ENCODE data around the gene PGGHG.
A peak's percentile ranks its signal among the peaks of the same experiment; 100 is the strongest.
"Not testable (repeated sequence)": the region's sequence is repeated elsewhere in the genome, so short reads cannot be mapped to it uniquely, and the experiment has no call there.

Gene PGGHG

DNA sequence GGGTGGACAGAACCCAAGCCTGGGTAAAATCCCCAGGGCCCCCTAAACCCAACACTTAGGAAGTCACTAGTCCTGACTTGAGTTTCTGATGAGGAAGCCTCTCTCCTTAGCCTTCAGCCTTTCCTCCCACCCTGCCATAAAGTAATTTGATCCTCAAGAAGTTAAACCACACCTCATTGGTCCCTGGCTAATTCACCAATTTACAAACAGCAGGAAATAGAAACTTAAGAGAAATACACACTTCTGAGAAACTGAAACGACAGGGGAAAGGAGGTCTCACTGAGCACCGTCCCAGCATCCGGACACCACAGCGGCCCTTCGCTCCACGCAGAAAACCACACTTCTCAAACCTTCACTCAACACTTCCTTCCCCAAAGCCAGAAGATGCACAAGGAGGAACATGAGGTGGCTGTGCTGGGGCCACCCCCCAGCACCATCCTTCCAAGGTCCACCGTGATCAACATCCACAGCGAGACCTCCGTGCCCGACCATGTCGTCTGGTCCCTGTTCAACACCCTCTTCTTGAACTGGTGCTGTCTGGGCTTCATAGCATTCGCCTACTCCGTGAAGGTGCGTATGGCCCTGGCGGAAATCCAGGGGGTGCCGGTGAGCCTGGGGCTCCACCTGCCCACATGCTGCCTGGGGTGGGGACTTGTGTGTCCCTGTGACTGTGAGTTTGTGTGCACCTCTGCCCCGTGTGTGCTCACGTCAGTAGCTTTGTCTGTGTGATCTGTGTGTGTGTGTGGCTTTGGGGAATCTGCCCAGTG, 25.0 kb downstream of the PGGHG start, which contains the start of gene IFITM1:
Gene IFITM1 (plus strand): TSS at position 254 of the 767 bp plus-strand sequence. CDS start 131 bp downstream, at position 385.
- DNase-seq: peak; percentile 53

- DNase-seq: not testable (repeated sequence)
Measured at GRCh38 chr11:314554-314875, 25.6 kb downstream of the PGGHG start.

- no peak for DNase-seq
Measured at GRCh38 chr11:315051-315481, 26.1 kb downstream of the PGGHG start.

DNA sequence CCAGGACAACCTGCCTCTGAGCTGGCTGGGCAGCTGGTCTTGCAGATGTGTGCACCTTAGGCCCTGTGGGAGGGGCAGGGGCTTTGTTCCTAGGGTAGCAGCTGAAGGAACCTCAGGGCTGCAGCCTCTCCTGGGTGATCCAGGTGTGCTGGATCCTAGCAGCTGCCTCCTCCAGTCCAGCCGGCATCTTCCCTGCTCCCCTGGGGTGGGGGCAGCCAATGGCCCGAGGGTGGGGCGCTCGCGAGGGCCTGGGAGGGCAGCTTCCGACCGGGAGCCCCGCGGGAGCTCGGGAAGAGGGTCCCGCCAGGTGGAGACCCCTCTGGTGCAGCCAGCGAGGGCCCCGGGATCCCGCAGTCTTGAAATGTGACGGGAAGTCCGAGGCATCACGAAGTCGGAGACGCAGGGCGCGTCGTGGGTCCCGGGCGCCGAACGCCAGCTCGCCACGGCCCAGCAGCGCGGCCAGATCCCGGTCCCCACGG, 26.6 kb downstream of the PGGHG start:
- no peak for DNase-seq

GRCh38 chr11:316031-316701, 27.2 kb downstream of the PGGHG start:
- no peak for DNase-seq

- no peak for DNase-seq
Measured at GRCh38 chr11:316891-317301, 28.0 kb downstream of the PGGHG start.

- DNase-seq: not testable (repeated sequence)
Measured at GRCh38 chr11:317668-318404, 28.9 kb downstream of the PGGHG start.

DNA sequence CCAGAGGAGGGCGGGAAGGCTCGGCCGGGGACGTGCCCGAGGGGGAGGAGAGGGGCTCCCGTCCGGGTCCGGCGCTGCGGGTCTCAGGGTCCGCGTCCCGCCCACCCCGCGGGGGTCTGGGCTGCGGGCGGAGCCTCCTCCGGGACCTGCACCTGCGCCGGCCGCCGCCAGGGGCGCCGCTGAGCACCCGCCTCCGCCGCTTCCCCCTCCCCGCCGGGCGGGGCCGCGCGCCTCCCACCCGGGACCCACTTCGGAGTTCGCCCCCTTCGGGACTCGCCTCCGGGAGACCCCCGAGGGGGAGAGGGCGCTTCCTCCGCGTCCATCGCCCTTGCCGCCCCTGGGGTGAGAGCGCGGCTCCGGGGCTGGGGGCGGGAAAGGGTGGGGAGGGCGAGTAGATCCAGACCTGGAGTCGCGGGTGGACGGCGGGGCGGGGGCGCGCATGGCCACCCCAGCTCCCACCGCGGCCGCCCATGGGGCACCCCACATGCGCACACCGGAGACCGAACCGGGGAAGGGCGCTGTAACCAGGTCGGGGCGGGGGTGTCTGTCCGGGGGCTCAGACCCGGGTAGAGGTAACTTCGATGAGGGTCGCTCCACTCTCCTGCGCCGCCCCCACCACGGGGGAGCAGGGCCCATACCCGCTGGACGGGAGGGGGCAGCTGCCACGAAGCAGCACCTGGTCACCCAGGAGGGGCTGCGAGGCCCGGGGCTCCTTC, 29.6 kb downstream of the PGGHG start:
- DNase-seq: not testable (repeated sequence)

DNA sequence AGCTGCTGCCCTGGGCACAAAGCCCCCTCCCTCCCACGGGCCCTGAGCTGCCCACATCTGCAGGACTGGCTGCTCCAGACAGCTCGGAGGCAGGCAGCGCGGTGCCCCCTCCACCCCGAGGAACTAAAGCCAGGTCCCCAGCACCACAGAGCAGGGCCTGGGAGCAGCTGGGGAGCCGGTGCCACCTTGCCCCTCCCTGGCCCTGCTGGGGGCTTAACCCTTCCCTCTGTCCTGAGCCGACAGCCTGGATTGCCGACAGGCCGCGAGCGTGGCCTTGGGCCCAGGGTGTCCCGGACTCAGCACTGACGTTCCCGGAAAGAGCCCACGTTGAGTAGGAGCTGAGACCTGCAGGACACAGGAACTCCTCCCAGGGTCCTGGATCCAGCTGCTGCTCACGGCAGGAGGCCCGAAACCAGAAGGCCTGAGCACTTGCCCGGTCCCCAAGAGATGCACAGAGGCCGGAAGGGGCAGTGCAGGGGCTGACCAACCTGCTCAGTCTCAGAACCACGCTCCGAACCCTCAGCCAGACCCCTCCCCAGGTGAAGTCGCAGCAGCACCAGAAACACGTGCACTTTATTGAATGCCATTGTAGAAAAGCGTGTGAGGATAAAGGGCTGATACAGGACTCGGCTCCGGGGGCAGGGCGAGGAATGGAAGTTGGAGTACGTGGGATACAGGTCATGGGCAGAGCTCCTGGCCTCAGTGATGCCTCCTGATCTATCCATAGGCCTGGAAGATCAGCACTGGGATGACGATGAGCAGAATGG, 30.4 kb downstream of the PGGHG start:
- not testable (repeated sequence) for DNase-seq

- DNase-seq: not testable (repeated sequence)
Measured at GRCh38 chr11:319888-320273, 31.0 kb downstream of the PGGHG start.

GRCh38 chr11:324156-324555, 35.2 kb downstream of the PGGHG start:
- DNase-seq: no peak

GRCh38 chr11:324593-325517, 35.9 kb downstream of the PGGHG start:
- DNase-seq: not testable (repeated sequence)

- DNase-seq: no peak
Measured at GRCh38 chr11:325796-326591, 37.1 kb downstream of the PGGHG start.

DNA sequence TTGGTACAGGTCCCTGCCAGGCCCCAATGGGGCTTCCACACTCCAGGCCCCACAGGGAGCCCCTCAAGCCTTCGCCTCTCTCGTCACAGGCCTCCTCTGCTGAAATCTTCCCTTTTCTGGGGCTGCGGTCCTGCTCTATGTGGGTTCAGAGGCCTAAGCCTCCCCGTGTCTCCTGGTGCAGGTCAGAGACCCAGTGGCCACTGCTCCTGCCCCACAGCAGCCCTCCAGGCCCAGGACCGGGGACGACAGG, 37.6 kb downstream of the PGGHG start:
- no peak for DNase-seq

- peak; percentile 47 for DNase-seq
Measured at GRCh38 chr11:326842-327580, 38.1 kb downstream of the PGGHG start.

GRCh38 chr11:327581-327923, 38.6 kb downstream of the PGGHG start:
- DNase-seq: no peak

- no peak for DNase-seq
Measured at GRCh38 chr11:328012-328411, 39.1 kb downstream of the PGGHG start.

DNA sequence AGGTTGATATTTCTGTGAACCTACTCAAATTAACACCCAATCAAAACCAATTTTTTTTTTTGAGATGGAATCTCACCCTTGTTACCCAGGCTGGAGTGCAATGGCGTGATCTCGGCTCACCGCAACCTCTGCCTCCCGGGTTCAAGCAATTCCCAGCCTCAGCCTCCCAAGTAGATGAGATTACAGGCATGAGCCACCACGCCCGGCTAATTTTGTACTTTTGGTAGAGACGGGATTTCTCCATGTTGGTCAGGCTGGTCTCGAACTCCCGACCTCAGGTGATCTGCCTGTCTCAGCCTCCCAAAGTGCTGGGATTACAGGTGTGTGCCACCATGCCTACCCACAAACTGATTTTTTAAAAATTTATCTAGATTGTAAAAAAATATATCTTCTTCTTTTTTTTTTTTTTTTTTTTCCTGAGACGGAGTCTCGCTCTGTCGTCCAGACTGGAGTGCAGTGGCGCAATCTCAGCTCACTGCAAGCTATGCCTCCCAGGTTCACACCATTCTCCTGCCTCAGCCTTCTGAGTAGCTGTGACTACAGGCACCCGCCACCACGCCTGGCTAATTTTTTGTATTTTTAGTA, 39.7 kb downstream of the PGGHG start:
- DNase-seq: not testable (repeated sequence)

DNA sequence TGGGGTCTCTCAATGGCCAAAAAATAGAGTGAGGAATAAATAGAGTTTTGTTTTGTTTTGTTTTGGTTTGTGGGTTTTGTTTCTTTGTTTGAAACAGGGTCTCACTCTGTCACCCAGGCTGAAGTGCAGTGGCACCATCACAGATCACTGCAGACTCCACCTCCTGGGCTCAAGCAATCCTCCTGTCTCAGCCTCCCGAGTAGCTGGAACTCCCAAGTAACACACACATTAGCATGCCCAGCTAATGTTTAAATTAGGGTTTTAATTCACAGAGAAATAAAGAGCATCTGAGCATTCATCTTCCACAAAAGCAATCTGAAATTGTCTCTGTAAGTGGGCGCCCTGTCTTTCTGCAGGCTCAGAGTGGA, 40.9 kb downstream of the PGGHG start:
- no peak for DNase-seq

Measured in activated naive CD4-positive, alpha-beta T cell treated with Interleukin-2 at 50 U/mL for 16 hours (primary cell).